Measurements from ENCODE around the gene EPHA5.

Gene EPHA5

DNA sequence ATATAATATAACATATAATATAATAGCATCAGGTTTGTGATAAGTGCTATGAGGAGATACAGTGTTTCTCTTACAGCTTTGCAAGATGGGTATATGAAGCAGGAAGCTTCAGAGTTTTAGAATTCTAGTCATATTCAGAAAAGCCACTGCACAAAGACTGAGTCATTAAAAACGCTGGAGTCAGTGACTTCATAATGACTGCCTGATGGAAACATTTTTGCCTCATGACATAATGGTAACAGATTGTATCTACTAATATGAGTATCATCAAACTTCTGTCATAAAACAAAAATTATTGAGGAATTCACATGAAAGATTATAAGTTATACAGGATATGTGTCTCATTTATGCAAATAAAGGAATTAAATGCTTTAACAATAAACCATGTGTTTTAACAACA lies 46.8 kb downstream of the EPHA5 start:
- peak; percentile 85 for DNase-seq

DNA sequence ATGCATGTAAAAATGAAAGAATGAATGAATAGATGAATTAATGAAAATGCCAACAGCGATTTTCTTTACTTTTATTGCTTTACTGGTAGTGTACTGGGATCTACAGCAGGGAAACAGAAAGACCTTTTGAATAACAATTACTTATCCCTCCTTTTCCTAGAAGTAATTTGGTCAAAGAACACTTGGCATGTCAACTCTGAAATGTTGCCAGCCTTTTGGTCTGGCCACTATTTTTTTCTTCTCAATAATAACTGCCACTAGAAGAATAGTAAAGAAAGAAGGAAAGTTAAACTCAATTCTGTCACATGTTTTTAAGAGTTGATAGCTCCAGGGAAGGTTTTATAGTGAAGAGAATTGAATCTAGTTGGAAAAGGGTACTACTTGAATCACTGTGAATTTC lies 52.9 kb downstream of the EPHA5 start:
- DNase-seq = no peak

DNA sequence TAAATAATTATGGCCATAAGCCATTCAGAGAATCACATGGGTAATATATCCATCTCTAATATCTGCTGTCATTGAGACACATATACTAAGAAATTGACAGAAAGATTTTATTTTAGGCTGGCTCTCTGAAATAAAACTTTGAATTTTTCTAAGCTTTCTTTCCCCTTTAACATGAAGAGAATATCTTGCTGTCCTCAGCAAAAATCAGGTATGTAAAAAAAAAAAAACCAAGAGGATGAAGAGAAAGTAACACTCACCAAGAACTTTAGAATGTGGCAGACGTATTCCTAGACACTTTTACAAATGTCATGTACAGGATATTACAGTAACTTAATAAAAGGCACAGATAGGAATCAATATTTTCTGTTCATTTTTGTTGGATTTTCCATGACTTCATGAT lies 65.8 kb downstream of the EPHA5 start:
- DNase-seq = no peak

DNA sequence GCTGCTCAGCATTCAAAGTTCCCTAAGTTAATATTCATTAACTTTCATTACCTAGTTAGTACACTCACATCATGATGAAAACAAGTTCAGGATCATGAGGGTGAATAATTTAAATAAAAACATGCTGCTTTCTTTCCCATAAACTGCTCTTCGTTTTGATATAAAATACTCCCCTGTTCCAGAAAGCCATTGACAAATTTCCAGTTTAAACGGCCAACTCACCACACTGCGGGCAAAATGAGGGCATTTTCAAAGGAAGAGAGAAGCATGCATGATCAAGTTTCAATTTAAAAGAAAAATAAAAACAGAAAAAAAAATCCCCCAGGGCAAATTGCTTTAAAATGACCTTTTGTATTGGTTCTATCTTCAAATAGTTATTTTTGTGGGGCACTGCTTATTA lies 69.6 kb downstream of the EPHA5 start:
- no peak for DNase-seq

DNA sequence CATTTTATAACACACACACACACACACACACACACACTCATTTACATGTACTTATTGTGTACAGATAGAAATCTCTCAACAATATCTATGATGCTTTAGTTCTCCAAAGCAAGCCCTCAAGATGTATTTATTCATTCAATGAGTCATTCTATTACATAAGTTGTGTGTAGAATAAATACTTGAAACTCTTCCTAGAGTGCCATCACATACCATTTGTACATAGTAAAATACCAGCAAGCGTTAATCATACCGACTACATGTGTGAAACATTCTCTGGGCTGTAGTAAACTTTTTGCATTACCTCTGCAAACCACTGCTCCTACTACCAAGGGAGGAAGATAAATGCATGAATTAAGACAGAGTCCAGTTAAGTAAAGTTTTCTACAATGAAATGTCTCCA lies 70.9 kb downstream of the EPHA5 start:
- DNase-seq = peak; percentile 69

DNA sequence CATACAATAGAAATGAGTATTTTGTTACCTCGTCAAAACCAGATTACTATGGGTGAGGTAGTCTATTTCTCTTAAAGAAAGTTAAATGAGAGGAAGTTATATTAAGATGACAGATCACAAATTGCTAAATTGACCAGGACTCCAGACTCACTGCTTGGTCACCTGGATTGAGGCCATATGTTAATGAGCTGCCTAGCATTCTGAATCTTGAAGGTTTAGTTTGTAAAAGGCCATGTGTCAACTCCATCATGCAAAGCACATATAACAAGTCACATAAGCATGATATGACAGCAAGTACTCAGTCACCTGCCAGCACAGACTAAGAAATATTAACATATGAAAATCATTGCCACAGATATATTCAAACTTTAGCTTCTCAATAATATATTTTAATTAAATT lies 72.6 kb downstream of the EPHA5 start:
- no peak for DNase-seq

DNA sequence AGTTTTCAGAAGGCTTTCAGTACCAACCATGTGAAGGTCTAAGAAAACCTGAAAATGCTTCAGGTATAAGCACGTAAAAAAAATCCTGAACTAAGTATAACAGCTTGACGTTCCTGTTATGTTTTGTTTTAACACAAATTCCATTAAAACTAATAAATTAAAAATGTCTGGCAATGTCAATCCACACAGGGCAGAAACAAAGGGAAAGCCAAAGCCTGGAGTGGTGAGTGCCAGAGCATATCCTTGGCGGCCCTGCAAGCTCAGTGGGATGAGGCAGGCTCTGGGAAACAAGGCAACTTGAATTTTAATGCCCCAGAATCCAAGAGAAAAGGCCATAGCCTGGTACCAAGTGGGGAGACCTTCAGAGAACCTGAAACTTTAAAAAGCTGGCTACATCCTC lies 78.2 kb downstream of the EPHA5 start:
- DNase-seq = no peak

DNA sequence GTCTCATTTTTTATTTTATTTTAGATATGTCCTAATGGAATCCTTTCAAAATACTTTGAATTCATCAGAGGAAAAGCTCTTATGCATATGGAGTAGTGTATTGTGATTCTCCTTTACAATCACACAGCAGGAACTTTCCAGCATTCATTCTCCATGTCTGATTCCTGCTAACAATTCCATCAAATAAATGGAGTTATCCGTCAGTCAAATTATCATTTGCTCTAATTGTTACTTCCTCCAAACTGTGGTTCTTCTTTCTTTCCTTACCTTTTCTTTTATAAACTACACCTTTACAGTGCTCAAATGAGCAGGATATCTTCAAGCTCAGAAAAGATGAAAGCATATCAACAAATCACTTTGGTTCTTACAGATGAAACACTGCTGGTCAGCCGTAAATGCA lies 80.4 kb downstream of the EPHA5 start:
- DNase-seq = no peak

DNA sequence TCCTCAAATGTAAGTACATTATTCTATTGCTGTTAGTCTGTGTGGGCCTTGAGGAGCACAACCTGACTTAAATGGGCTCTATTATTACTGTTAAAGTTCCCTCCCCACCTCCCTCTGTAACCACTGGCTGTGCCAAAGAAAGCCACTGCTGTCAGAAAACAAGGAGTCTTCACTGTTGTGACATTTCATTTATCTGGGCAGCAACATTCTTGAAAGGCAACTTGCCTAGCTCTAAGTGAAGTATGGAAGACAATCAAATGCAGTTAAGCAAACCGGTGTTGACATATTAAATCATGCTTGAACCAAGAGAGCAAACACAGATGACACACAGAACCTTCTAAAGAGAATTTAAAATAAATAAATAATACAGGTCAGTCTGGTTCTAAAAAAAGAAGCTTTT lies 81.0 kb downstream of the EPHA5 start:
- DNase-seq = no peak

DNA sequence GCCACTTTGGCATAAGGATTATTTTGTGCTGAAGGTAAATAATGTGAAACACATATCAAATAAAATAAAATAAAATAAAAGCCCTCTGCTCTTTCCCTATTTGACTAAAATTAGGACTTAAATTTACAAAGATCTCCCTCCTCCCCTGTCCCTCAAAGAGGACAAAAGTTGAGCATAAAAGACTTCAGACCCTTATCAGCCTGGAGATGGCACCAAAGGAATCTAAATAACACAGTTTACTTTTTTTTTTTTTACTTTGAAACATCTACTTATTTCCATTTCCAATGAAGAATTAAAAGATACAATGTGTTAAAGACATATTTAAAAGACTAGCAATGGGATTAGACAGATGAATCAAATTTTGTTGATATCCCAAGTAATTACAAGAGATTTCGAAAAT lies 89.7 kb downstream of the EPHA5 start:
- DNase-seq = peak; percentile 6

DNA sequence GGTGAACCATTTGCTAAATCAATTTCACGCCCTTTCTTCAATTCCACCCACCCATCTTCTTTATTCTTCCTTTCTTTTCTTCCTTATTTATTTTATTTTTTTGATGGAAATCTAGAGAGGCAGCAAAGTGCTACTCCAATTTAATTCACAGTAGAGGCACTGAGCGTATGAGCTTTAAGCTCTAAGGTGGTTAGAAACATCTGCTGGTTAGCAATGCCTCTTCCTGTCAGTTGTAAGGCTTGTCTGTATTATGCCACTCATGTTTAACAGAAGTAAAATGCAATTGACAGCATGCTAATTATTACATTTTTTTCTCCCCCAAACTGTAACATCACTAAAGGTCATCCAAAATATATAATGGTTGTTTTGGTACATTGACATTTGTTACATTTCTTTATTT lies 103.8 kb downstream of the EPHA5 start:
- no peak for DNase-seq

DNA sequence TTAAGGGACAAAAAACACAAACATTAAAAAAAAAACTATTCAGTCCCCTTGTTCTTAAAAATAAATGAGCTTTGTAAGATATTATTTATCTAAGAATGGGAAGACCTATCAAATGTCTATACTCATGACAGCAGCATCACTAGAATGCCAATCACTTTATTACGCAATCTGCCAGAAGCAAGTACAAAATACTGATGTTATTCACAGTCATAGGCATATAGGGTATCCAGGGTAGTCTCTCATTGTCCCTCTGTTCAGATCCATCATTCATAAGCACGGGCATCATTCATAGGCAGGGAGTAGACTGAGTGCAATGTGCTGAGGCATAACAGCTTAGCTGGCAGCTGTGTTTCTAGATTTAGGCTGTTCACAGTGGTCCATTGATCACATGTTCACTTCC lies 109.1 kb downstream of the EPHA5 start:
- no peak for DNase-seq

DNA sequence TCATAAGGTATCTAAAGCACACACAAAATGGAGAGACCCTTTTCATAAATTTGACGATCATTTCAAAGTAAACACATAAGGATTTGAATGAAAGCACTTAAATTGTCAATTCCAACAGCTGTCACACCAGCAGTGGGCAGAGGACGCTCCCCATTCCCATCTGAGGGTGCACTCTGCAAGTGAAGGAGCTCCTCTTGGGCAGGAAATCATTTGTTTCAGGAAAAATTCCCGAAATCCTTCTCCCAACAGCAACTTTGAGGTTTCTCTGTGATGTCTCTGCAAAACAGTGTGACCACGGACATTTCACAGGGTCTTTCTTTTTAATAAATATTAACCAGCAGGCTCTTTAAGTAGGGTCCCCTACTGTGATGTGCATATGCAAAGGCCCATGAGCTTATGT lies 111.0 kb downstream of the EPHA5 start:
- no peak for DNase-seq

DNA sequence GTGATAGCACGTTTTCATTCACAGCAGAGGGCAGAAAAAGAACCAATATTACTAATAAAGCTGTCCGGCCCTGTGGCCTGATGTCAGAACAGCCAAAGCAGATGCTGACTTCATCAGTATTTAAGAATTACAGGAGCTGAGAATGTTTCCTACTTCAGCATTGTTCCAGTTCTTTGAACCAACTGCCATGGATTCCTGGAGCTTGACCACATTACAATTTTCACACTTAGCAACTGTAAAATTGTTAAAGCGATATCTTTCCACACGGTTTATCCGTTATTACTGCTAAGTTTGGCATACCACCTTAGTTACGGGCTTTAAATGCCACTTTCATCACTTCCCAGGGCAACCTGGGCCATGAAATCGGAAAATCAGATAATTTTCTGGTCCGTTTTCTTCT lies 118.2 kb downstream of the EPHA5 start:
- no peak for DNase-seq

DNA sequence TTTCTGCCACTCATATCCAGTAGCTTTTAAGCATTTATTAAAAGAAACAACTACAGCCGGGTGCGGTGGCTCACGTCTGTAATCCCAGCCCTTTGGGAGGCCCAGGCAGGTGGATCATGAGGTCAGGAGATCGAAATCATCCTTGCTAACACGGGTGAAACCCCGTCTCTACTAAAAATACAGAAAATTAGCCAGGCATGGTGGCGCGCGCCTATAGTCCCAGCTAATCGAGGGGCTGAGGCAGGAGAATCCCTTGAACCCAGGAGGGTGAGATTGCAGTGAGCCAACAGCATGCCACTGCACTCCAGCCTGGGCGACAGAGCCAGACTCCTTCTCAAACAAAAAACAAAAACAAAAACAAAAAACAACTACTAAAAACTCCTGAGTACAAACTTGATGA lies 119.8 kb downstream of the EPHA5 start:
- DNase-seq = no peak

DNA sequence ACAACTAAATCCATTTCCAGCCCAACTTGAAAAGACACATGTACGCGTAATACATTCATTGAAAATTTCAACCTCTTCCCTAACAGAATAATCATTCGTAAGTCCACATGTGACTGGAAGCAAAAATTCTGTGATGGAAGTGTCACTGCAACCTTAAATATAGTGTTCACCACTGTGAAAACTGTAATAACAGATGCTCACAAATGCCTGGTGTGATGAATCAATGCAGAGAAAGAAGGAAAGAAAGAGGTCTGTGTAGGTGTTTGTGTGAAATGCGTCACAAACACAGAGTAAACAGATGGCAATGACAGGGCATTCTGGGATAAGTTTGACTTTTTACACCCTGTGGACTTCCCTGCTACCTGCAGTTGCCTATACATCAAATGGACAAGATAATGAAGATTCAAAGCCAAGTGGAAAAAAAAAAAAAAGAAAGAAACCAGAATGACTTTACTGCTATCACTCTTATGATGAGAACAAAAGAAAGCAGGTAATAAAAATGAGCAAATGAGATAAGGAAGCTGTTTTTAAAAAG lies 123.3 kb downstream of the EPHA5 start:
- no peak for DNase-seq

DNA sequence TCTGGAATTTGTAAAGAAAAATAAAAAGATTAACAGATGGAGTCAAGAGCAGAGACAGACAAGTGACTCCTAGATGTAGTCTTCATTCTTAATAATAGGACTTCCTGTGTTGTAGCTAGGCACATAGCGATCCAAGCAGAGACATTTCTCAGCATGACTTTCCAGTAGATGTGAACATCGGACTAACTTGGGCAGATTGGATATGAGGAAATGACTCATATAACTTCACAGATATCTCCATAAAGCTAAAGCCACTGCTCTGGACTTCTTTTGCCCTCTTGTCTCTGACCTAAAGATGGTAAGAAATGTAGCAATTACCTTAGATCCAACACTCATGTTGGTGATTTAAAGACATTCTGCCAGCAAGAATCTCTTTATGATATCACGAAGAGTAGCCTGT lies 131.7 kb downstream of the EPHA5 start:
- DNase-seq = peak; percentile 47

DNA sequence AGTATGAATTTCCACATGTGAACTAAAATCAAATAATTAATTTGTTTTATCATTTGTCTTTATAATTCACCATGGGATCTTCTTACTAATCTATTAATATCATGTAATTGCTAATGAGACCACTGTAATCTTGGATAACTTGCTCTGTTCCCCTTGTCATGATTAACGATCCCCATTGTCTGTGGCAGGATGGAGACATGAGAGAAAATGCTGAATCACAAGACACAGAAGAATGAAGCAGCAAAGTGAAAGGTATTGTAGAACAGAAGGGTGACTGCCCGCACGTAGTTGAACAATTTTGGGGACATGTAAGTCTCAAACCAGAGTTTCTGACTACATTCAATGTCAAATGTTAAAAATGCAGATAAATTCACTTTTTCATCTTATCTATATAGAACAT lies 135.2 kb downstream of the EPHA5 start:
- DNase-seq = no peak

DNA sequence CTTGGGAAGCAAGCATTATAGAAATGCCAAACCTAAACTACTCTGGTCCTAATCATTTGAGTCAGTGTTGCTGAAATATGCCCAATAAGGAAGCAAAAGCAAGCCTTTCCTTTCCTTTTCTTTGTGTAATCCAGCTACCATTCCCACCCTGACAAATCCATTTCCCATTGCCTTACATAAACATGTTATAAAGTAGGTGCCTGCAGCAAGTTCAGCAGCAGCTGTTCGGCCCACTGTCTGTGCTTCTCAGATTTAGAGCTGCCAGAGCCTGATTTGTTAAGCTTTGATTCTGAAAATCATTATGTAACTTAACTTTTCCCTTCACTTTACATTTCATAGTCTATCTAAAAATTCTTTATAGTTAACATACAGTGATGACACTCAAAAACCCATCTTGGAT lies 148.6 kb downstream of the EPHA5 start:
- no peak for DNase-seq

DNA sequence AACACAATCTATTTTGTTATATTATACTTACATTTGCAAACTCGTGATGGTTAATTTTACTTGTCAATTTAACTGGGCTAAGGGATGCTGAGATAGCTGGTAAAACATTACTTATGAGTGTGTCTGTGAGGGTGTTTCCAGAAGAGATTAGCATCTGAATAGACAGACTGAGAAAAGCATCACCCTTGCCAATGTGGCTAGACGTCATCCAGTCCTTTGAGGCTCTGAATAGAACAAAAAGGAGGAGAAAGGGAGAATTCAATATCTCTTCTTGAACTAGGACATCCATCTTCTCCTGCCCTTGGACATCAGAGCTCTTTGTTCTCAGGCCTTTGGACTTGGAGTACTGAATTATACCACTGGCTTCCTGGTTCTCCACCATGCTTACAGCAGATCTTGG lies 154.6 kb downstream of the EPHA5 start:
- DNase-seq = no peak

DNA sequence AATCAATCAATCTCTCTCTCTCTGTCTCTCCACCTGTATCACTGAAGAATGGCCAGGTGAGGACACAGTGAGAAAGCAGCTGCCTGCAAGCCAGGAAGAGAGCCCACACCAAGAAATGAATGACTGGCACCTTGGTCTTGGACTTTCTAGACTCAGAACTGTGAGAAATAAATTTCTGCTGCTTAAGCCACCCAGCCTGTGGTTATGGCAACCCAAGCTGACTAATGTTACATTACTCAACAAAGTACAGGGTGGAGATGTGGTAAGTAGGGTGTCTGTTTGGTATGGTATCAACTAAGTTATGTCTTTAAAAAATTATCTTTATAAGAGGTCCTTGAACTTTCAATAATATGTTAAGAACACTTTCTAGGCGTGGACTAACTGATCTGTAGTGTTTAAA lies 159.3 kb downstream of the EPHA5 start:
- DNase-seq = peak; percentile 69

DNA sequence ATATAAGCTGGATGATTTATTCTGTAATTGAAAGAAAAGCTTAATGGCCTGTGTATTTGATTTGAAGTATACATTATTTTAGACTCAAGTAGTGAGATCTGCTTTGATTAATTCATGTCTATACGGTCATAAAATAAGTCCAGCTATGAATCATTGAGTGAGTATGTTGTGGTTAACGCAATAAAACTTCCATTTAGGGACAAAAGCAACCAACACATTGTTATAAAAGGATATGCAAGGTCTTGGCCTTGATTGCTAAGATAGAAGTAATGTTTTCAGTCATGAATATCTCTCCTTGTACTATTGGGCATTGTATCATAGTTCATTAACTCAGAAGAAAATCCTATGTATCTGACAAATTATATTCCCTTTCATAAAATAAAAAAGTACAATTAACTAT lies 162.1 kb downstream of the EPHA5 start:
- peak; percentile 89 for DNase-seq

DNA sequence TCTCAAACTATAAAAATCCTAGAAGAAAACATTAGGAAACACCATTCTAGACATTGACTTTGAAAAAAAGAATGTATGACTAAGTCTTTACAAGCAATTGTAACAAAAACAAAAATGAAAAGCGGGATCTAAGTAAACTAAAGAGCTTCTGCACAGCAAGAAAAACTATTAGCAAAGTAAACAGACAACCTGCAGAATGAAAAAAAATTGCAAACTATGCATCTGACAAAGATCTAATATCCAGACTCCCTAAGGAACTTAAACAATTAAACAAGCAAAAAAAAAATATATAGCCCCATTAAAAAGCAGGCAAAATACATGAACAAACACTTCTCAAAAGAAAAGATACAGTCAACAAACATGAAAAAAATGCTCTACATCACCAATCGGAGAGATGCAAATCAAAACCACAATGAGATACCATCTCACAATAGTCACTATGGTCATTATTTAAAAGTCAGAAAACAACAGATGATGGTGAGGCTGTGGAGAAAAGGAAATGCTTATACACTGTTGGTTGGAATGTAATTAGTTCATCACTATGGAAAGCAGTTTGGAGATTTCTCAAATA lies 168.1 kb downstream of the EPHA5 start:
- peak; percentile 77 for DNase-seq

DNA sequence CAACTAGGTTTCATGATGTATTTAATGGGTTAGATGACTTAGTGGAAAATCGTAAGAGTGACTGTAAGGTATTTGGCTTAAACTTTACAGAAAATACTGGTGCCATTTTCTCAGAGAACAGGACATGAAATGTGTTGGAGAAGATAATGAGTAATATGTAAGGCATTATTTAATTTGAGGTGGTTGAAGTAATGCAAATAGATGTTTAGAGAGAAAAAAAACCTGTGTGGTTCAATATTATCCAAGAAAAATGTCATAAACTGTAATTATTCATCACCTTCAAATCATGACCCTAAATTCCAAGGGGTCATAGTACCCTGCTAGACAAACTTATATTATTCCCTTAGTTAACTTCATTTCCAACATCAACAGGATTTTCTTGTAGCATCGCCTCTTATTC lies 171.7 kb downstream of the EPHA5 start:
- no peak for DNase-seq

DNA sequence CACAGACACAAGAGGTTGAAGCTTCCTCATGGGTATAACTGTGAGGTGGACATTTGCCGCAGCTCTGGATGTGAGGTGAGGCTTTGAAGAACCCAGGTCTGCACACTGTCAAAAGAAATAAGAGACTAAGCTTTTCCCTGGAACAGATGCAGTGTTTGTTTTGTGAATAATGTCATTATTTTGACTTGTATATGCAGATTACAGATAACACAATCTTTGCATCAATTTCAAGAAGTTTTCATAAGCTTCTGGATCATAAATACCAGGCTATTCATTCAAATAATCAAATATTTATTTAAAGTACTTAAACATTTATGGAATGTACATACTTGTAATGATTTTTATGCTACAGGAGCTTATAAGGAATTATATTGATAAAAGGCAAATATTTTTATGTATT lies 174.8 kb downstream of the EPHA5 start:
- DNase-seq = no peak

DNA sequence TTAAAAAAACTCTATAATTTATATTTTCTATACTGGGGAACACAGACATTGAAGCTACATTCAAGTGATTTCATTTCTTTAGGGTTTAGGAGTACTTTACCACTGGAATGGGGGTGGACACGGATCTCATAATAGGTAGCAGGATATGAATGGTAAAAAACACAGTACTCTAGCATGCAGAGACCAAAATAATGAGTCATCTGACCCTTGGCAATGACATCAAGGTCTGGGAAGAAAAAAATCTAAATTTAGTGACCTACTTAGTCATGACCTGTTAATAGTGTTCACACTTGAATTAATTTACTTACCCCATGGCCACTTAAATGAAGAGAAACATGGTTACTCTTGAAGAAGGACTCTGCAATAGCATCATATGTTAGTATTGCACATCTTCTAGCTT lies 187.9 kb downstream of the EPHA5 start:
- DNase-seq = peak; percentile 56

All from HCEC 1CT (cell line).